ENCODE data around the gene RSPO3. TPM values are rescaled to one million over a fixed set of nuclear protein-coding genes. Genes with fewer than 3 reads are reported as not detected.

Gene RSPO3
- total and polyA plus RNA-seq, 2 of the 13 experiments (the other 11 are each of a cell fraction or from before 2014, with no cell fraction given): not detected

DNA sequence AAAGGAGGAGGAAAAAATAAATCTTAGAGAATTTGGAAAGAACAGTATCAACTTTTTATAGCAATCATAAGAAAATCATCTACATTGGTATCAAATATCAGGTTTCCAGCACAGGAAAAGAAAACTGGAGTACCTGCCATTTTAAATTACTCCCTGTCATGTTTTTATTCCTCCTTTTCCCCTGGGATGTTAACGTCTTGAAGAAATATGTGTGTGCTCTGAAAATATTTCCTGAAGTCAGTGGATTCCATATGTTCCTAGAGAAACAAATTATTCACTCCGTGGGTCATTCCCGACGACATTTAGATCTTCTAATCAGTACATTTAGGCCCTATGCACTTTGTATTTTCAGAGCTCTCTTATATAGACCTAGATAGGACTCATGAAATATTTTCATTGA is 42.0 kb upstream of the RSPO3 start:
- no peaks in the 10 kb centered on the region for H4K20me1 ChIP-seq (ENCODE audit: insufficient read depth, low read length)
- no peak for FAIRE-seq
- H3K4me2 ChIP-seq (ENCODE audit: low read depth, low read length): no peak overlapping the region
- DNase-seq (ENCODE audit: low spot score): no peak
- H3K27ac ChIP-seq (ENCODE audit: extremely low read length, insufficient read depth, low read length): no peak overlapping the region
- no peaks in the 10 kb centered on the region for H3K4me1 ChIP-seq (ENCODE audit: insufficient read depth, low read length)
- no peaks in the 10 kb centered on the region; a peak in 1 of 5 replicates for H3K27me3 ChIP-seq (ENCODE audit: control insufficient read depth in 1 of 2, insufficient read depth in 2 of 2, low read length in 2 of 2)
- TF ChIP-seq ETV6 (CRISPR knock-in tag; conservative IDR thresholded peaks at IDR 0.05) (no peak), ZNF549 (CRISPR knock-in tag; IDR thresholded peaks at IDR 0.05) (no peak), ELF1 (CRISPR knock-in tag; IDR thresholded peaks at IDR 0.05) (no peak), ATF7-NPFF (CRISPR knock-in tag; IDR thresholded peaks at IDR 0.05; ENCODE audit: low read depth) (no peak), KMT2B (CRISPR knock-in tag; IDR thresholded peaks at IDR 0.05) (no peak), FOXA1 (IDR thresholded peaks at IDR 0.05) (no peak), FOXA1 (CRISPR knock-in tag; IDR thresholded peaks at IDR 0.05) (no peak), MIER3 (CRISPR knock-in tag; IDR thresholded peaks at IDR 0.05; ENCODE audit: borderline replicate concordance) (no peak), SIN3A (IDR thresholded peaks at IDR 0.05; ENCODE audit: borderline replicate concordance, low read depth, low read length) (no peak)
- TF ChIP-seq, protein P1, sequence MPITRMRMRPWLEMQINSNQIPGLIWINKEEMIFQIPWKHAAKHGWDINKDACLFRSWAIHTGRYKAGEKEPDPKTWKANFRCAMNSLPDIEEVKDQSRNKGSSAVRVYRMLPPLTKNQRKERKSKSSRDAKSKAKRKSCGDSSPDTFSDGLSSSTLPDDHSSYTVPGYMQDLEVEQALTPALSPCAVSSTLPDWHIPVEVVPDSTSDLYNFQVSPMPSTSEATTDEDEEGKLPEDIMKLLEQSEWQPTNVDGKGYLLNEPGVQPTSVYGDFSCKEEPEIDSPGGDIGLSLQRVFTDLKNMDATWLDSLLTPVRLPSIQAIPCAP (CRISPR knock-in tag; IDR thresholded peaks at IDR 0.05; ENCODE audit: low read depth): no peak
- no TSS peak for BruUV-seq (replicated peaks)
- WGBS (ENCODE audit: low lambda C conversion rate): 1% methylated on average over 4 of the region's 4 CpGs
- intact Hi-C loops (cut with micrococcal nuclease; ENCODE audit: unreplicated experiment): no loop called here
- no peaks in the 10 kb centered on the region for H3K36me3 ChIP-seq (replicated peaks in 1 of 2; ENCODE audit: control insufficient read depth in 1 of 2, insufficient read depth in 2 of 2, low read length in 2 of 2)
- POLR2A ChIA-PET: no interaction called here
- H3K9ac ChIP-seq (ENCODE audit: insufficient read depth, low read depth, low read length): no peak overlapping the region
- CTCF ChIA-PET (ENCODE audit: low intra/inter-chr PET ratio, low total read pairs): no interaction called here
- no peaks in the 10 kb centered on the region for H3K79me2 ChIP-seq (ENCODE audit: insufficient read depth, low read length)
- H2AFZ ChIP-seq (ENCODE audit: low read length): no peak overlapping the region
- in situ Hi-C loops (cut with HindIII; ENCODE audit: extremely low pct_ligation_motif_present, low pct_unique_long_range_greater_than_20kb): no loop called here
- no peak for ATAC-seq
- no peaks in the 10 kb centered on the region for H3K9me3 ChIP-seq (ENCODE audit: low read length)
- H3K4me3 ChIP-seq (replicated peaks in 1 of 3; ENCODE audit: insufficient read depth in 1 of 3, low read depth in 2 of 3, low read length in 3 of 3): no peak overlapping the region

DNA sequence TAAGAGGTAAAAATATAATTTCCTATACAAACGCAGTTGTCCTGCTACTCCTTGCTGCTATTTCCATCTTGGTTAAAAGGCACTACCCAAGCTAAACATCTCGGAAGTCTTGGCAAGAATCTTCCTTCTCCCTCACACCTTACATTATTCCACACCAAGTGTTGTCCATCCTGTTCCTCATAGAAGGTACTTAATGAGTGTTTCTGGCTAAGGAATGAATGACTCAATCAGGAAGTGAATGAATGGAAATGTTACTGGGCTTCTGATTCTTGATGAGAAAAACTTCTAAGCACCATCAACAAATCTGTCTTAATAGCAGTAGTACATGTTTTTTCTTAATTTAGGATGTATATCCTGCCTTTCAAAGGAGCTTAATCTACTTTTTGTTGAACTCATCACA is 40.6 kb upstream of the RSPO3 start:
- intact Hi-C loops (cut with micrococcal nuclease; ENCODE audit: unreplicated experiment): no loop called here
- no peak for TF ChIP-seq CAMTA2 (CRISPR knock-in tag; IDR thresholded peaks at IDR 0.05; ENCODE audit: borderline replicate concordance)
- TF ChIP-seq ZNF230 (CRISPR knock-in tag; IDR thresholded peaks at IDR 0.05): no peak
- TF ChIP-seq SAP130 (CRISPR knock-in tag; IDR thresholded peaks at IDR 0.05; ENCODE audit: low read depth): no peak
- no peak for TF ChIP-seq ZNF761 (CRISPR knock-in tag; conservative IDR thresholded peaks at IDR 0.05)
- no peak for TF ChIP-seq PCBP2 (optimal IDR thresholded peaks at IDR 0.05; ENCODE audit: low read depth, low read length, poor library complexity, severe bottlenecking)
- TF ChIP-seq, protein P2, sequence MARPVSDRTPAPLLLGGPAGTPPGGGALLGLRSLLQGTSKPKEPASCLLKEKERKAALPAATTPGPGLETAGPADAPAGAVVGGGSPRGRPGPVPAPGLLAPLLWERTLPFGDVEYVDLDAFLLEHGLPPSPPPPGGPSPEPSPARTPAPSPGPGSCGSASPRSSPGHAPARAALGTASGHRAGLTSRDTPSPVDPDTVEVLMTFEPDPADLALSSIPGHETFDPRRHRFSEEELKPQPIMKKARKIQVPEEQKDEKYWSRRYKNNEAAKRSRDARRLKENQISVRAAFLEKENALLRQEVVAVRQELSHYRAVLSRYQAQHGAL (CRISPR knock-in tag; IDR thresholded peaks at IDR 0.05; ENCODE audit: not compliant biosample characterization): no peak
- no peak for TF ChIP-seq ZNF598 (CRISPR knock-in tag; IDR thresholded peaks at IDR 0.05; ENCODE audit: borderline replicate concordance)
- TF ChIP-seq ISL2 (CRISPR knock-in tag; IDR thresholded peaks at IDR 0.05): no peak
- no peak for TF ChIP-seq ZNF749 (CRISPR knock-in tag; IDR thresholded peaks at IDR 0.05; ENCODE audit: borderline replicate concordance)
- TF ChIP-seq MBNL3 (CRISPR knock-in tag; conservative IDR thresholded peaks at IDR 0.05): no peak
- no peak for TF ChIP-seq KAT7 (CRISPR knock-in tag; IDR thresholded peaks at IDR 0.05; ENCODE audit: borderline replicate concordance)
- TF ChIP-seq ZNF670 (CRISPR knock-in tag; IDR thresholded peaks at IDR 0.05; ENCODE audit: borderline replicate concordance): no peak

More for the DNA sequence above, 40.6 kb upstream of the RSPO3 start:
- FAIRE-seq (no peak), DNase-seq (ENCODE audit: low spot score) (no peak), ATAC-seq (no peak)
- no peak overlapping the region for H3K27ac ChIP-seq (ENCODE audit: extremely low read length, insufficient read depth, low read length)
- H4K20me1 ChIP-seq (ENCODE audit: insufficient read depth, low read length): no peaks in the 10 kb centered on the region
- no TSS peak for BruUV-seq (replicated peaks)
- POLR2A ChIA-PET: no interaction called here
- WGBS (ENCODE audit: low lambda C conversion rate): 1% methylated on average over 2 of the region's 2 CpGs
- no peaks in the 10 kb centered on the region for H3K79me2 ChIP-seq (ENCODE audit: insufficient read depth, low read length)
- no peak overlapping the region for H3K4me3 ChIP-seq (replicated peaks in 1 of 3; ENCODE audit: insufficient read depth in 1 of 3, low read depth in 2 of 3, low read length in 3 of 3)
- CTCF ChIA-PET (ENCODE audit: low intra/inter-chr PET ratio, low total read pairs): no interaction called here
- H3K36me3 ChIP-seq (replicated peaks in 1 of 2; ENCODE audit: control insufficient read depth in 1 of 2, insufficient read depth in 2 of 2, low read length in 2 of 2): no peaks in the 10 kb centered on the region
- no peak overlapping the region for H3K4me2 ChIP-seq (ENCODE audit: low read depth, low read length)
- H3K4me1 ChIP-seq (ENCODE audit: insufficient read depth, low read length): no peaks in the 10 kb centered on the region
- H3K9me3 ChIP-seq (ENCODE audit: low read length): no peaks in the 10 kb centered on the region
- no peak overlapping the region for H3K9ac ChIP-seq (ENCODE audit: insufficient read depth, low read depth, low read length)
- H2AFZ ChIP-seq (ENCODE audit: low read length): no peak overlapping the region
- in situ Hi-C loops (cut with HindIII; ENCODE audit: extremely low pct_ligation_motif_present, low pct_unique_long_range_greater_than_20kb): no loop called here
- H3K27me3 ChIP-seq (ENCODE audit: control insufficient read depth in 1 of 2, insufficient read depth in 2 of 2, low read length in 2 of 2): no peaks in the 10 kb centered on the region; a peak in 1 of 5 replicates

Measured in HepG2 (cell line).